ENCODE data around the gene C2CD5. TPM values are rescaled to one million over a fixed set of nuclear protein-coding genes. Genes with fewer than 3 reads are reported as not detected.

Gene C2CD5
- total RNA-seq, 8 experiments from 2014 or later = 25.4 to 54.0 (median 34.0) TPM

Other genes starting within 250 kb of the C2CD5 start
- gene ST8SIA1, start 209.8 kb downstream of the C2CD5 start, total RNA-seq = 10 to 100 TPM in 5 of 8 experiments, 1 to 10 TPM in 1, under 1 TPM in 1, not detected in 1; 0.10 to 31.3 (median 17.6) TPM
- 10 to 100 TPM; 45.1 to 93.4 (median 58.4) TPM for gene ETNK1, start 80.6 kb upstream of the C2CD5 start, total RNA-seq

Measured in motor neuron (in vitro differentiated cells).